Activated T-helper 17 cell treated with anti-CD3 and anti-CD28 coated beads, Interleukin-2, amount 50 U/mL, for 72 hours (primary cell): ENCODE results near the gene INPP4B. TPM values are rescaled to one million over a fixed set of nuclear protein-coding genes. Genes with fewer than 3 reads are reported as not detected.
A peak's percentile ranks its signal among the peaks of the same experiment; 100 is the strongest.
"Not testable (repeated sequence)": the region's sequence is repeated elsewhere in the genome, so short reads cannot be mapped to it uniquely, and the experiment has no call there.

ENCODE experiments used
- ATAC-seq: fragments of 150-1000 bp; cut with Tn5 transposase; replicated peaks from 2 replicates; pipeline ENCODE4 v1.10.0; 2021; ENCODE audit warnings: mild to moderate bottlenecking, moderate library complexity
- H3K27ac Mint-ChIP-seq: one replicate; pipeline ENCODE4 v1.8.0; 2022; ENCODE audit warnings: mixed read lengths
- H3K27me3 Mint-ChIP-seq: one replicate; pipeline ENCODE4 v1.8.0; 2022; ENCODE audit warnings: mixed read lengths
- H3K36me3 Mint-ChIP-seq: one replicate; pipeline ENCODE4 v1.8.0; 2022; ENCODE audit warnings: low read depth, mild to moderate bottlenecking, mixed read lengths
- H3K4me1 Mint-ChIP-seq: one replicate; pipeline ENCODE4 v1.8.0; 2022; ENCODE audit warnings: mixed read lengths
- H3K4me3 Mint-ChIP-seq: one replicate; pipeline ENCODE4 v1.8.0; 2022; ENCODE audit warnings: mild to moderate bottlenecking, mixed read lengths
- H3K9me3 Mint-ChIP-seq: one replicate; pipeline ENCODE4 v1.8.0; 2022; ENCODE audit warnings: mixed read lengths
- total RNA-seq, 2 donors: library from RNA; stranded (reverse); gene quantifications; one replicate each; pipeline ENCODE4 v1.2.3, GENCODE V29; 2022

INPP4B gene
- total RNA-seq, 2 donors from 2014 or later = 53.9 to 65.0 TPM

DNA sequence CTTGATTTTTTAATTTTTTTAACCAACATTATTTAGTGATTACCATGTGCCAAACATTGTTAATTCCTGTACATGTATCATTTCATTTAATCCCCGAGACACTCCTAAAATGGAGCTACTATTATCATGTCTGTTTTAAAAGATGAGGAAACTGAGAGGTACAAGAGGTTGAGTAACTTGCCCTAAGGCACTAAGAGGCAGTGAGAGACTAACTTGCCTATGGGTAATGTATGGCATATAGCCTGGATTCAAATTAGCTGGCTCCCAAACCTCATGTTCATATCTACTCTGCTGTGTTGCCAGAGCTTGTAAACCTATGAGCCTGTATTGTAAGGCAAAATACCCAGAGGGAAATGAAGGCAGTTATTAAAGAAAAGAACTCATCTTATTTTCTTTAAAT is 766.1 kb downstream of the INPP4B start:
- Mint-ChIP-seq H3K4me1 (no peaks in the 10 kb centered on the region), H3K27ac (peak overlapping the region; percentile 29), H3K9me3 (no peaks in the 10 kb centered on the region), H3K4me3 (no peak overlapping the region), H3K36me3 (peaks cover 85% of the 10 kb centered on the region), H3K27me3 (no peaks in the 10 kb centered on the region)
- ATAC-seq = no peak

DNA sequence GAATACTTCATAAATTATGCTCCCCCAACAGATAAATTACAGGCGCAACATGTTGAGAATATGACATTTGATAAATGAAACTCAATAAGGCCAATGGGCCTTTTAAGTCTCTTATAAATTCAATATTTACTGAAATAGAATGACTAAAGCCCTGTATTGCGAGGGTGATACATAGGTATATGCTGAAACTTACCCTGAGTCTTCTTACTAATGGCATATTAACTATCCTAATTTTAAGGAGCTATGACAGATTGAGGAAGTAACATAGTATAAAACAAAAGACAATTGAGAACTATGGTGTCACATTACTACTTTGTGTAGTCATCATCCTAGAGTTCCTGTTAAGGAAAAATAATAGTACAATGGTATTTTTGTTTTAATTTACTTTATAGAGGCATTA is 769.1 kb downstream of the INPP4B start:
- no peaks in the 10 kb centered on the region for H3K9me3 Mint-ChIP-seq
- peaks cover 90% of the 10 kb centered on the region for H3K36me3 Mint-ChIP-seq
- peaks cover 4% of the 10 kb centered on the region for H3K4me1 Mint-ChIP-seq
- H3K27me3 Mint-ChIP-seq = no peaks in the 10 kb centered on the region
- ATAC-seq = no peak
- H3K4me3 Mint-ChIP-seq = no peak overlapping the region
- no peak overlapping the region for H3K27ac Mint-ChIP-seq

DNA sequence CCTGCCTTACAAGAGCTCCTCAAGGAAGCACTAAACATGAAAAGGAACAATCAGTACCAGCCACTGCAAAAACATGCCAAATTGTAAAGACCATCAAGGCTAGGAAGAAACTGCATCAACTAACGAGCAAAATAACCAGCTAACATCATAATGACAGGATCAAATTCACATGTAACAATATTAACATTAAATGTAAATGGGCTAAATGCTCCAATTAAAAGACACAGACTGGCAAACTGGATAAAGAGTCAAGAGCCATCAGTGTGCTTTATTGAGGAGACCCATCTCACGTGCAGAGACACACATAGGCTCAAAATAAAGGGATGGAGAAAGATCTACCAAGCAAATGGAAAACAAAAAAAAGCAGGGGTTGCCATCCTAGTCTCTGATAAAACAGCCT is 777.8 kb downstream of the INPP4B start:
- H3K27ac Mint-ChIP-seq = peak overlapping the region; percentile 2
- H3K9me3 Mint-ChIP-seq, H3K27me3 Mint-ChIP-seq, H3K4me3 Mint-ChIP-seq, ATAC-seq: not testable (repeated sequence)
- peaks cover 11% of the 10 kb centered on the region for H3K4me1 Mint-ChIP-seq
- H3K36me3 Mint-ChIP-seq = peaks cover 66% of the 10 kb centered on the region

DNA sequence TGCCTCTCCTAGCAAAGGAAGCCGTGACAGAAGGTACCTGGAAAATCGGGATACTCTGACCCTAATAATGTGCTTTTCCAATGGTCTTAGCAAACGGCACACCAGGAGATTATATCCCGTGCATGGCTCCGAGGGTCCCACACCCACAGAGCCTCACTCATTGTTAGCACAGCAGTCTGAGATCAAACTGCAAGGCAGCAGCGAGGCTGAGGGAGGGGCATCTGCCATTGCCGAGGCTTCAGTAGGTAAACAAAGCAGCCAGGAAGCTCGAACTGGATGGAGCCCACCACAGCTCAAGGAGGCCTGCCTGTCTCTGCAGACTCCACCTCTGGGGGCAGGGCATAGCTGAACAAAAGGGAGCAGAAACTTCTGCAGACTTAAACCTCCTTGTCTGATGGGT is 779.5 kb downstream of the INPP4B start:
- H3K4me1 Mint-ChIP-seq, H3K27me3 Mint-ChIP-seq, H3K27ac Mint-ChIP-seq, H3K9me3 Mint-ChIP-seq, ATAC-seq, H3K4me3 Mint-ChIP-seq: not testable (repeated sequence)
- peaks cover 70% of the 10 kb centered on the region for H3K36me3 Mint-ChIP-seq

DNA sequence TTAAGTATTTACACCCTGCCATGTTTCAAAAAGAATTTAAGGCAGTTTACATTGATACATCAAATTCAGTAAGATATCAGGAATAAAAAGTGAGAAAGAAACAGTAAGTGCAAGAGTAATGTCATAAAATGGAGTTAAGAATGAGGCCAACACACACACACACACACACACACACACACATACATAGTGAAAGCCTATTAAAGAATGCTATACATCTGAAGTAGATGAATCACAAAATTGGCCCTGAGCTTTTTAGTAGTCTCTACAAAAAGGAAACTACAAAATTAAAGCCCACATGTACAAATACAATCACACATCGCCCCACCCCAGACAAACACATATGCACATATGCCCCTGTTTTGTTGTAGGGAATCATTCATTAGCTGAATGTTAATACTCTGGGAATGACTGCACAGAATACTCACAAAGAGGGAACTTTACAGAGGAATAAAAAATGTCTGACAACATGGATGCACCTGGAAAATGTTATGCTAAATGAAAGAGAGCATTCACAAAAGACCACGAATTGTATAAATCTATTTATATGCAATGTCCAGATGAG is 780.9 kb downstream of the INPP4B start:
- peaks cover 60% of the 10 kb centered on the region for H3K36me3 Mint-ChIP-seq
- no peaks in the 10 kb centered on the region for H3K27me3 Mint-ChIP-seq
- H3K4me3 Mint-ChIP-seq = no peak overlapping the region
- H3K27ac Mint-ChIP-seq = no peak overlapping the region
- no peak for ATAC-seq
- H3K4me1 Mint-ChIP-seq = peaks cover 4% of the 10 kb centered on the region
- H3K9me3 Mint-ChIP-seq = peaks cover 4% of the 10 kb centered on the region

DNA sequence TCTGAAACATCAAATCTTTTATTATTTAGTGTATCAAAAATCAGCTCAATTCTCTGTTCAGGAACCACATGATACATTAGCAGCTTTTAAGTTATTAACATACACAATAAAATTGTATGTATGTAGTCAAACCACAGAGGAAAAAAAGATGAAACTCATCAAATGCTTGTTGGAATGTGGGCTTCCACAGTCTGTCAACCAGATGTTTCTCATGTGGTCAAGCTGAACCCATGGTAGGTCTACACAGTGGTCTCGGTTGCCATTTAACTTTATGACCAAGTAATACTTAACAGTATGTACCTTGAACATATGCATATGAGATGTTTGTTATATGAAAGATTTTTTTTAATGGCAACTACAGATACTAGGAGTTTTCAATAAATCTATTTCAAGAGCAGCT is 781.9 kb downstream of the INPP4B start:
- H3K27me3 Mint-ChIP-seq = no peaks in the 10 kb centered on the region
- no peak for ATAC-seq
- H3K4me1 Mint-ChIP-seq = peaks cover 5% of the 10 kb centered on the region
- no peak overlapping the region for H3K27ac Mint-ChIP-seq
- peaks cover 55% of the 10 kb centered on the region for H3K36me3 Mint-ChIP-seq
- peaks cover 2% of the 10 kb centered on the region for H3K9me3 Mint-ChIP-seq
- H3K4me3 Mint-ChIP-seq = no peak overlapping the region

DNA sequence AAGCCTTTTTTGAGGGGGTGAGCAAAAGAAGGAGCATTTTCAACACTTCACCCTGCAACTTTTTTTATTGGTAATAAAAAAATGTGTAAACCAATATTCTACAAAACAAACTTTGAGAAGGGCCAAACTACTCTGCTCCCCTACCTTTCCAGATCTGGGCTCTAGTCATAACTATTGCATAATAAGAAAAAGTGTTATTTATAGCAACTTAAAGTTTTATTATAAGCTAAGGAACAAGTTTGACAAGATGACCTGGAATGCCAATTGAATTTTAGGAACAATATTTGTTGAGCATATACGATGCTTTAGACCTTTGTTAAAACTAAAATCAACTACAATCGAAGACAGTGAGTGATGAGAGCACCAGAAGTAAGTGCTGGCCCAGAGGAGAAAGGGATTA is 800.1 kb downstream of the INPP4B start:
- Mint-ChIP-seq H3K27me3 (no peaks in the 10 kb centered on the region), H3K27ac (no peak overlapping the region), H3K36me3 (peaks cover 62% of the 10 kb centered on the region), H3K9me3 (no peaks in the 10 kb centered on the region), H3K4me3 (no peak overlapping the region), H3K4me1 (peaks cover 40% of the 10 kb centered on the region)
- ATAC-seq = no peak

DNA sequence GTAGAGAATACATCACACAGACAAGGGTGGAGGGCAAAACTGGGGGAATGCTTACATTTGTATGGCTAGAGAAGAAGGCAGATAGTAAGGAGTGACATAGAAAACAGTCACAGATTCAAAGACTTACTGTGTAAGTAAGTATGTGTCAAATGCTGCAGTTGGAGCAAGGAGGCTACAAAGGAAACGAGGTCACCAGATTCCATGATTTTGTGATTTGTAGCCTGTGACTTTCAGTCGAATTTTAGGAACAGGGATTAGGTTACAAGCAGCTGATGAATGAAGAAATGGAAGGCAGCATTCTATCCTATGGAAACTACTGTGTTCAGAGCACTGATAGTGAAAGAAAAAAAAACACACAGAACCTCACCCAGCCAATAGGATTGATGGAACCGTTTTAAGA is 801.8 kb downstream of the INPP4B start:
- no peak overlapping the region for H3K4me3 Mint-ChIP-seq

DNA sequence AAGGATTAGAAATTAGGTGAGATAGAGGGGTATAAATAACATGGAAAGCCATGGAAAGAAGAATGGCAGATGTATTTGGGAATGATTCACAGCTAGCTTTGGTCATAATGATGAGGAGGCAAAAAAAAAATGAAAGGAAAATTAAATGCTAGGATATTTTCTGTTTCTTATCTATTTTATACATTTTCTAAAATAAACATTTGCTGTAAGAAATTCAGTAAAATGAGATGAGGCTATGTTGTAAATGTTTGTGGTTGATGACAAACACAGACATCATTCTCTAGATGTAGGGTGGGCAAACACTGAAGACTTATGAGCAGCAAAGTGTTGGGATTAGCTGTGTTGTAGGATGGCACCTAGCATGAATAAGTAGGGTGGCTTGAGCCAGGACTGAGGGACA is 802.6 kb downstream of the INPP4B start:
- no peaks in the 10 kb centered on the region for H3K27me3 Mint-ChIP-seq
- no peak overlapping the region for H3K4me3 Mint-ChIP-seq
- H3K4me1 Mint-ChIP-seq = peaks cover 44% of the 10 kb centered on the region
- H3K9me3 Mint-ChIP-seq = no peaks in the 10 kb centered on the region
- peak overlapping the region; percentile 76 for H3K27ac Mint-ChIP-seq
- ATAC-seq = no peak
- H3K36me3 Mint-ChIP-seq = peaks cover 73% of the 10 kb centered on the region

More for the DNA sequence above, 801.8 kb downstream of the INPP4B start:
- ATAC-seq = no peak
- peaks cover 72% of the 10 kb centered on the region for H3K36me3 Mint-ChIP-seq
- H3K27me3 Mint-ChIP-seq = no peaks in the 10 kb centered on the region
- H3K9me3 Mint-ChIP-seq = no peaks in the 10 kb centered on the region
- peaks cover 46% of the 10 kb centered on the region for H3K4me1 Mint-ChIP-seq
- H3K27ac Mint-ChIP-seq = peak overlapping the region; percentile 76

DNA sequence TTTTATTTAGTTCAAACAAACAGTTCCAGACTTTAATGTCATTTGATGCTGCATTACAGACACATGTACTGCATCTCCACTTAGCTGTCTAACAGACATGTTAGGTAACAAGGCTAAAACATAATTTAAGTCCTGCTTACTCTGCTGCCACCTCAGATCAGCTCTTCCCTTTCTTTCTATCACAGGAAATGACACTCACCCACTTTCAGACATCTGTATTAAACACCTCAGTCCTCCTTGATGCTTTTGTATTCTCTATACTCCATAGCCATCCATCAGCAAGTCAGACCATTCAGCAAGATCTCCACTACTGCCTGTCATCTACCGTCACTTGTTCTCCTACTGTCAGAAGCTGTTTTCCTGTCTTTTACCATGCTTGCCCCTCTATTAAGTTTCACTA is 804.3 kb downstream of the INPP4B start:
- H3K27me3 Mint-ChIP-seq = no peaks in the 10 kb centered on the region
- H3K9me3 Mint-ChIP-seq = no peaks in the 10 kb centered on the region
- ATAC-seq = peak; percentile 59
- no peak overlapping the region for H3K4me3 Mint-ChIP-seq
- peaks cover 38% of the 10 kb centered on the region for H3K4me1 Mint-ChIP-seq
- H3K36me3 Mint-ChIP-seq = peaks cover 66% of the 10 kb centered on the region
- peak overlapping the region; percentile 14 for H3K27ac Mint-ChIP-seq

DNA sequence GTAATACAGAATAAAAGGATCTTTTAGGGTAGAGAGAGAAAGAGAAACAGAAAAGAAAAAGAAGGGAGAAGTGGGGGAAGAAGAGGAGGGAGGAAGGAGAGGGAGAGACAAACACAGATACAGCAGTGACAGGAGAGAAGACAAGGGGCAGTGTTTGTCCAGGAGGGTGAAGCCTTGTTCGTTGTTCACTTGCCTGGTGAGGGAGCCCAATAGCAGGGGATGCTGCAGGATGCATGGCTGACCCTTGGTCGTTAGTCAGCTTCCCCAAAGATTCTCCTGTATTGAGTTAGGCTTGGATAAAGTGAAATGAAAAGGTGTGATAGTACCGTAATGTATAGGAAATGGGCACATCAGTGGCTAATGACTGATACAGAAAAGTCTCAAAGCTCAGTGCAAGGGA is 806.1 kb downstream of the INPP4B start:
- peaks cover 31% of the 10 kb centered on the region for H3K4me1 Mint-ChIP-seq
- no peak overlapping the region for H3K27ac Mint-ChIP-seq
- ATAC-seq = no peak
- no peaks in the 10 kb centered on the region for H3K9me3 Mint-ChIP-seq
- no peak overlapping the region for H3K4me3 Mint-ChIP-seq
- H3K36me3 Mint-ChIP-seq = peaks cover 69% of the 10 kb centered on the region
- no peaks in the 10 kb centered on the region for H3K27me3 Mint-ChIP-seq

DNA sequence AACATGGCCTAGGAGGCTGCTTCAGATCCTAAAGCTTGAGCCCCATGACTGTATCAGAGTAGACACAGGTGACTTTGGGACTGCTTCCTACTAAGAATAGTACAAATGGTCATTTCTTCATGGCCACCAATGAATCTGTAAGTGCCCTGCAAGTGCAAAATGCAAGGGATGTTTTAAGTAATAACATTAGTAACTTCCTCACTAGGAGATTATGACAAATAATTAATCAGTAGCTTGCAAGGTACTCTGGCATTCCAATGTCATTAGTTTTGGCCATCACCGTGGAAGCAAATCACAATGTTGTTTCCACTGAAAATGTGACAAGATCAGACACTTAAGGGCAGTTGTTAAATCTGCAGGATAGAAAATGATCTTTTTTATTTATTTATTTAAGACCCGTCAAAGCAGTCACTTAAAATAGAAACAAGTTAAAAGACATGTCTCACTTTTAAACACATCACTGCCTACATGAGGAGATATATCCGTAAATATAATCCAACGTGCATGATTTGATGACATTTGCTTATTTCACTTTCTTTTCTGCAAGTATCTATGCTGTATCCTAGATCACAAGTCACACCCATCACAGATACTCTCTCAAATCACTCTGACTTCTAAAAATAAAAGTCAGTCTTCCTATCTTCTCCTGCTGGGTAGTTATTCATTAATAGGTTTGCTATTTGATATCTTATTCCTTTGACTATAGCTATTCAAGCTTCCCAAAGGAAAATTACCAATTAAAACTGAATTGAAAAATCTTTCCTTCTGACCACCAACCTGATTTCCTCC is 809.1 kb downstream of the INPP4B start:
- Mint-ChIP-seq H3K9me3 (no peaks in the 10 kb centered on the region), H3K4me1 (peaks cover 18% of the 10 kb centered on the region), H3K36me3 (peaks cover 71% of the 10 kb centered on the region), H3K27me3 (no peaks in the 10 kb centered on the region), H3K4me3 (no peak overlapping the region), H3K27ac (no peak overlapping the region)
- no peak for ATAC-seq

DNA sequence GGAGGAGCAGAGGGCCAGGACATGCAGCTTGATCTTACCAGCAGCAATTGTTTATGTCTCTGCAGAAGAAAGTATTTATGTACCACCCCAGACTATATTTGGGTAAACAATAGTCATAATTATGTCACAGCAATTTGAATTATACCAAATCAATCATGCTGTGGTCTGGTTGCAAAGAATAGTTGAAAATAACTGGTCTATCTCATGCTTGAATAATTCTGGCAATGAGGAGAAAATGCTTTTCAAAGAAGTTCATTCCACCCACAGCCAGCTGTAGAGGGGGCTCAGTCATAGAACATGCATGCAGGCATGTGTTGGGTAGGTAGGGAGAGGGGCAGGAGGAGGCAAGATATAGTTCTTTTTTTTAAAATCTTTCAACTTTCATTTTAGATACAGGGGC is 810.5 kb downstream of the INPP4B start:
- peaks cover 73% of the 10 kb centered on the region for H3K36me3 Mint-ChIP-seq
- no peaks in the 10 kb centered on the region for H3K27me3 Mint-ChIP-seq
- H3K9me3 Mint-ChIP-seq = no peaks in the 10 kb centered on the region
- no peak overlapping the region for H3K4me3 Mint-ChIP-seq
- H3K27ac Mint-ChIP-seq = no peak overlapping the region
- H3K4me1 Mint-ChIP-seq = peaks cover 13% of the 10 kb centered on the region
- ATAC-seq = no peak

DNA sequence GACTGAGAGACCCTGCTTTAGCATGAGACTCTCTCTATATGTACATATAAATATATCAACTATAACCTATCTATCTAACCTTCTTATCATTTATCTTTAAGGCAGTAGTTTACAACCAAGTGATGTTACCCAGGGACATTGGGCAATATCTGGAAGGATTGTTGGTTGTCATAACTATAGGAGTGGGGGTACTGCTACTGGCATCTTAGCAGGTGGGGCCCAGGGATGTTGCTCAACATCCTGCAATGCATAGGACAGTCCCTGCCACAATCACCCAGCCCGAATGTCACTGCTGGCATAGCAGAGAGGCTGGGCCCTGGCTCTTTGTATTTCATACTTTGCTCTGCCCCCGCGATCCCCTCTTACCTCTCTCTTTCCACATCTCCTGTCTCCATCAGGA is 812.0 kb downstream of the INPP4B start:
- no peak for ATAC-seq
- Mint-ChIP-seq H3K27me3 (no peaks in the 10 kb centered on the region), H3K9me3 (no peaks in the 10 kb centered on the region), H3K4me1 (peaks cover 7% of the 10 kb centered on the region), H3K36me3 (peaks cover 72% of the 10 kb centered on the region), H3K4me3 (no peak overlapping the region), H3K27ac (peak overlapping the region; percentile 59)

DNA sequence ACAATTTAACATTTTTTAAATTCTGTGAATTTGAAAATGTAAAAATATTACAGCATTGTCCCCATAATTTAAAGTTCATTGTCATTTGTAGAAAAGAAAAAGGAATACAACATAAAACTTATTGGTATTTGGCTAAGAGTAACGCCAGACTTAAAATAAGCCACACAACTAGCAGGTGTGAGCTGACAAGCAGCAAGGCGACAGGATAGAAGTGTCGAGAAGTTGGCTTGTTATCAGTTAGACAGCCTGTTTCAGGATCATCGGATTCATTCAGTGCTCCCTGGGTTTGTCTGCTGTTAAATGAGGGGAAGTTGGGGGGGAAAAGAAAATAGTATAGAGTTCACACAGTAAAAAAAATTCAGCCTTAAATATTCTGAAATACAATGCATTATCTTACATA is 816.1 kb downstream of the INPP4B start:
- ATAC-seq = no peak
- no peak overlapping the region for H3K27ac Mint-ChIP-seq
- no peak overlapping the region for H3K4me3 Mint-ChIP-seq
- H3K36me3 Mint-ChIP-seq = peaks cover 81% of the 10 kb centered on the region
- H3K9me3 Mint-ChIP-seq = no peaks in the 10 kb centered on the region
- peaks cover 7% of the 10 kb centered on the region for H3K4me1 Mint-ChIP-seq
- H3K27me3 Mint-ChIP-seq = no peaks in the 10 kb centered on the region
